GM21619 (cell line): Measurements from ENCODE around the gene FYB1.
A peak's percentile ranks its signal among the peaks of the same experiment; 100 is the strongest.
"Not testable (repeated sequence)": the region's sequence is repeated elsewhere in the genome, so short reads cannot be mapped to it uniquely, and the experiment has no call there.

ENCODE experiments used
- ATAC-seq: cut with Tn5 transposase; IDR thresholded peaks from one replicate; pipeline ENCODE4 v1.9.1; 2021; ENCODE audit not compliant: unreplicated experiment

Gene FYB1

DNA sequence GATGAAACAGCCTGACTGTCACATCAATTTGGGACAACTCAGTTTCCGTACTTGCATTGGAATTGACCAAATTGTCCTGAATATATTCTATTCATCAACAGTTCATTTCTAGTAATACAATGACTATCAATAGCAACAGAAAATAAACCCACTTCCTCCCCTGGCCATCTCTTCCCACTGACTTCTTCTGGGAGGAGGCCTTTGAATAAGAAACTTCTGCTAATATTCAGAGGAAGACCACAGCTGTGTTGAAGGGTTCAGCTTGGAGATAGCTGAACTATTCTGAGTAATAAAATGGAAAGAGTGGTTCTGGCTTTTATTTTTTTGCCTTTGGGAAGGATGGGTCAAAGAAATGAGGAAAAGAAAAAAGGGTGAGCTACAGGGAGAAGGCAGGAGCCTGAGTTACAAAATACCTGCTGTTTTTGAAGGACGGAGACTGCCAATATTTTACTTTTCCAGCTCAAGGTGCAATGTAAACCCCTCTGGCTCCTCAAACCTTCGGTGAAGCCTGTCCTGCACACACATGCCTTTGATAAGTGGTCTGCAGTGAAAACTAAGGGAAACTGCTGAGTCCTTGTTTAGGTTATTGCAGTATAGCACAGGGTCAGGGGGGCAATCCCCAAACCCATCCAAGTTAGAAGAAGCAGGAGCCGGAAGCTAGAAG, 29.9 kb downstream of the FYB1 start:
- ATAC-seq: no peak

DNA sequence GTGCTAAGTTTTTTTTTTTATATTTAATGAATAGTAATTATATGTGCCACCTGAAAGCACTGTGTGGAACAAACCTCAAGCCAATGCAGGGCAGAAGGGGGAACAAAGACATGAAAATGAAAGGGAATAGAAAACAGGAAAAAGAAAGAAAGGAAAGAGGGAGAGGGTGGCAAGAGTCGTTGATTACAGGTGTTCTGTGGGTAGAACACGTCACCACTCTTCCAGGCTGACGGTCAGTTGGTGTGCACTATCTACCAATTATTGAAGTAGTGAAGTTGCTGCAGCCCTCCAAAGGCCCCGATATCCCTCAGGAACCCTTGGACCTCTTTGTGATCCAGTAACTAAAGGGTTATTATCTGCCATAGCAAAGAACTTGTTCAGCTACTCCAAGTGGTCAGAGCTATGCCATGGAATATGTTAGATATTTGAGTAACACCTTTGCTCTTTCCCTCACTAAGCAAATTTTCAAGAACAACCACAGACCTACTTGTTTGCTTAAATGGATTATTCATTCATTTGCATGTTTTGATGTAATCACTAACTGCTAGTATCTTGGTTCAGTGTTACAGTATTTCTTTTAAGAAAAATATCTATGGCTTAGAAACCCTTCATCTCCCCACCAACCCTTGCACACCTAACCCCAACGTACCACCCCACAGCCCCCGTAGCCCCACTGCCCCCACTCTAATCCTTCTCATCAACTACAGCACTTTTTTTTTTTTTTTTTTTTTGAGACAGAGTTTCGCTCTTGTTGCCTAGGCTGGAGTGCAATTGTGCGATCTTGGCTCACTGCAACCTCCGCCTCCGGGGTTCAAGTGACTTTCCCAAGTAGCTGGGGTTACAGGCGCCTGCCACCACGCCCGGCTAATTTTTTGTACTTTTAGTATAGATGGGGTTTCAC, 31.3 kb downstream of the FYB1 start:
- ATAC-seq: peak; percentile 42

DNA sequence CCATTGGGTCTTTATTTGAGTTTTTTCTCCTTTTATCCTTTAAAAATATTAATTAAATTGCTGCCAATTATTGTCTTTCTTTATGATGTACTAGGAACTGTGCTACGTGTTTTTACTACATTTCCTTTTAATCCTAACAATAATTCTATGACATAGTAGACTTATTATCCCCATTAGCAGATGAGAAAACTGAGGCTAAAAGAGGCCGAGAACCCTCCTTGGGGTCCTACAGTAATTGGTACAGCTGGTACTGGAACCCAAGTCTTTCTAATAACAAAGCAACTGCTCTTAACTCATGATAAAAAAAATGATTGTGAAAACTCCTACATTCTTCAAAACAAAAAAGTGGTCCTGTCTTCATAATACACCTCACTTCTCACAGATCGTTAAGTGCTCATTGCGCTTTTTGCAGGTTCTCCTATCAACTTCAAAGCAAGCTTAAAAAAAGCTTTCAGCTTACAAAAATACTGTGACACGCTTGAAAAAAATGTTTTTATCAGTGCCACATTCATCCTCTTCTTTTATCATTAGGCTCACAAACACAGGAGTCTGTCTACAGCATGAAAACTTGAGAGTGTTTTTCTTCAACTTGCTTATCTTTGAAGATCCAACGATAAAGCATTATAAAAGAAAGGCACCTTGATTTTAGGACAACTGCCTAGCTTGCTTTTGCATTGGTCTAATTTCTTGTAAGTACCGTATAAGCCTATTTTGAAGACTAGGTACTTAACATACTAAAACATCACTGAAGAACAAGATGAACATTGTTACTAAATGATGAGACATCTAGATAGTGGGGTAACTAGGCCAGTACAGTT, 32.4 kb downstream of the FYB1 start:
- ATAC-seq: no peak

DNA sequence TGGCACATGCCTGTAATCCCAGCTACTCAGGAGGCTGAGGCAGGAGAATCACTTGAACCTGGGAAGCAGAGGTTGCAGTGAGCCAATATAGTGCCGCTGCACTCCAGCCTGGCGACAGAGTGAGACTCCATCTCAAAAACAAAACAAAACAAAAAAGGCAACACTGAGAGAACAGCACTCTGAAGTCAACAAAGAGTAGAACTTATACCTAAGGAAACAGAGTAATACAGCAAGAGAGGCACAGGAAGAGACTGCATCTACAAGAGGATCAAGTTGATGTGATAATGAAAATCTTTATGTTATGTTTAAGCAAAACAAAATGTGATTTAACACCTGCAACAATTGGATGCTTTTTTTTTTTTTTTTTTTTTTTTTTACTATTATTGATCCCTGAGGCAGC, 33.1 kb downstream of the FYB1 start:
- ATAC-seq: no peak

DNA sequence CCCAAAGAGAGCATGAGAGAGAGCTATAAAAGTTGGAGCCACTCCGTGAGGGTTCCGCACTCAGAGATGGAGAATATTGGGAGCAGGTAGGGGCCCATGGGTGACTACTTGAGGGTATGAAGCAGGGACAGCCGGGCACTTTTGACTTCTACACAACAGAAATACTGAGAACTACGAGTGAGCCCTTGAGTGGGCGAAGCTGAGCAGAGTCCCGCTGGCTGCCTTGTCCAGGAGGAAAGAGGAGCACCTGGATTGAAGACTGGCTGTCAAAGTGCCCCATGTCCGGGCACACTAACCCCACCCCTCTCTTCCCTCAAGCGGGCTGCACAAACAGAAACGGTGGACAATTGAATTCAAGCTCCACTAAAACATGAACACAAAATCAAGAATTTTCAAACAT, 33.6 kb downstream of the FYB1 start:
- no peak for ATAC-seq

DNA sequence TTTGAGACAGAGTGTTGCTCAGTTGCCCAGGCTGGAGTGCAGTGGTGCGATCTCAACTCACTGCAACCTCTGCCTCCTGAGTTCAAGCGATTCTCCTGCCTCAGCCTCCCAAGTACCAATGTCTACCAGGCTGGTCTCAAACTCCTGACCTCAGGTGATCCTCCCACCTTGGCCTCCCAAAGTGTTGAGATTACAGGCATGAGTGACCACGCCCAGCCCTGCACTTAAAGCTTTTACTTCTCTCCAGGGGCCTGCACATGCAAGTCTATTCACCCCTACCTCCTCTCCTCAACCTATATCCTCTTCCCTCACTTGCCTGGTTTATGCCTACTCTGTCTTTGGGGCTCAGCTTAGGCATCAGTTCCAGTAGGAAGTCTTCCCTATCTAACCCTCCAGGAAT, 39.8 kb downstream of the FYB1 start:
- ATAC-seq: not testable (repeated sequence)

DNA sequence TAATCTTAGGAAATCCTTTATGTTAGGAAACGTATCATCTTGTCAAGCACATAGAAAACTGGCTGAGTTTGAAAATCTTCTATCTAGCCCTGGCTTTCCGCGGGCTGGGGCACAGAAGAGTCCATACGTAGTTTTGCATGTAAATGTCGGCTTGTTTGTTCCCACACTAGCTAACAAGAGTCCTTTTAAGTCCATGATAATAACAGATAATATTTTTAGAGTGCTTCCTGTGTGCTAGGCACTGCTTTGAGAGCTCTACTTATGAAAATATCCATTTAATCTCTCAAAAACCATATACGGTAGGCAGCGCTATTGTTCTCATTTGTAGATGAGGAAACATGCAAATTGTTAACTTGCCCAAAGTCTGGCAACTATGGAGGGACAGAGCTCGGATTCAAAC, 40.5 kb downstream of the FYB1 start:
- ATAC-seq: no peak

DNA sequence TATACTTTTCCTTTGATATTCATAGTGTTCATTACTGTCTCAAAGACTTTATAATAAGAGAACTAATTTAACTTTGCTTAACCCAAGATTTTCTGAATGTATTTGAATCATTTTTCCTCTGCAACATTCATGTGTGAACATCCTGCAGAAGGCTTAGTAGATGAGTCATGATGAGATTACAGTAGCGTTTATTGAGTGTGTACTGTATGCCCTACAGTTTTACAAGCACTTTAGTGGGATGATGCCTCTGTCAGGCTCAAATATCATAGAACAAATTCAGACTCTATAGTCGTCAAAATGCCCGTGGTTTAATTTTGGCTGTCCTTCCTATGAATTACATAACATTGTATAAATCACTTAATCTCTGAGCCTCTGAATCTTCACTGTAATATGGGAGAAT, 41.2 kb downstream of the FYB1 start:
- ATAC-seq: no peak

DNA sequence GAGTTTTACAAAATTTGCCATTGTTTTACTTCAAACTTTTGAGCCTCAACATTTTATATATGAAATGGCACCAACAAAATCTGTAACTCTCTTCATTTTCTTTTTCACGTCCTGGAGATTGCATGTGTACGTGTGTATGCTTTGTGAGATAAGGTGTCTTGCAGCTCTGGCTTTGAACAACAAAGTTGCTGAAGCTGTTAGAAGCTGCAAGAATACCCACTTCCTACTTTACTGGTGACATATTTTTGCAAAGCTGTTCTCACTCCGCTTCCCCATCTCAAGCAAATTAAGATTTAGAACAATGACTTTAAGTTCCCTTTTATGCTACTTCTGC, 41.8 kb downstream of the FYB1 start:
- ATAC-seq: peak; percentile 65

DNA sequence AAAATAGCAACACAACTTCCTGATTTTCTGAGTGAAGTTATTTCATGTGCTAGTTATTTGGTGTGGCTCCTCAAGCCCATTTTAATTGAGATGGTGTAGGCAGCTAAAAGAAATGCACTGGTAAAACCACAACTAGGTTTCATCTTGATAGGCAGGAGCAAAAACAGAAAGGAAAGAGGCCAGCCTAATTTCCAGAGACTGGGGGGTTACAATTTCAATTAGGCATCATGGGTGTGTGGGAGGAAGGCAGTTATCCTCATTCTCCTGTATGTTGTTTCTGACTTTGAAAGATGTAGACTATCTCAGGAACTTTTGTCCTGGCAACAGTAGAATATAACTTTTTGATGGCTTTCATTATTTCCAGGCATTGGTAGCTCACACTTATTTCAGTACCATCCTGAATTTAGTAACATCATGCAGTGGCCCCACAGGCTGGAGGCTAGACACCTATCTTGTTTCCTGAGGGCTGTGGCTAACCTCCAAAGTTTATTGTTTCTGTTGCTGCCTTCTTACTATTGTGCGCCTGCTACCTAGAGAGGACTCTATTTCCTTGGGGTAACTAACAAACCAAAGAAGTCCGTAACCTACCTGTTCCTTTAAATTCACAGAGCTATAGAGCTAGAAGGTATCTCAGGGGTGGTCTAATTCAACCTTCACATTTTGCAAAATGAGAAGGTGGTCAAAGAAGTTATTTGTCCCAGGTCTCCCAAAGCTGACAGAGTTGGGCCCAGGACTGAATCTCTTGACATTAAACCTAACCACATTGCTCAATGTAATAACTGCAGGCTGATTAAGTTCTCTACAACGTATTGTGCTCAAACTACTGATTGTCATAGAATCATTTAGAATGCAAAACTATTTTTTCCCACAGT, 42.4 kb downstream of the FYB1 start:
- ATAC-seq: no peak

DNA sequence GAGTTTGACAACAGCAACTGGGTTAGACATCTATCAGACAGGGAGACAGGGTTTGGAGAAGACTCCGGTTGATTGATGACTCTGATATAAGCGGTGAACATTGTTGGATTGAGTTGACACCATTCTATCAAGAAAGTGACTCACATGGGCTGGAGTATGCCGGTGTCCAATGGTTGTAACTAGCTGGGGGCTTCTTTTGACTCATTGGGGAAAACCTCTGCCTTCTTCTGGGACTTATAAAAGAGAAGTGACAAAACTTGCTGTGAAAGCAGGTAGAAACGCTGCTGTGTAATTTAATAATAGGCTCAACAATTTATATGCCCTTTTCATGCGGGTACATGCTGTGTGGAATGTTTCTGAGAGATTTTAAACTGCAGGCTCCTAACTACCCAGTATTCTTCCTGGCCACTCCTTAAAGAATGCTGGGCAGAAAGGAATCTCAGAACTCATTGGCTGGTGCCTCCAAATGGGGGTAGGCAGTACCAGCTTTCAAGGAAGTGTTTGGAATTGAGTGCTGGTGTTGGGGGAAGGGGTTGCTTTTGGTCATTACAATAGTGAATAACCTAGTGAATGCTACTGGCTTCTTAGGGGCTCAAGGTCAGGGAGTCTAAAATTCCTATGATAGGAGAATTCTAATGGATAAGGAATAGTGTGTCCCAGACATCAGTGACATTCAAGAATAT, 43.9 kb downstream of the FYB1 start:
- no peak for ATAC-seq

DNA sequence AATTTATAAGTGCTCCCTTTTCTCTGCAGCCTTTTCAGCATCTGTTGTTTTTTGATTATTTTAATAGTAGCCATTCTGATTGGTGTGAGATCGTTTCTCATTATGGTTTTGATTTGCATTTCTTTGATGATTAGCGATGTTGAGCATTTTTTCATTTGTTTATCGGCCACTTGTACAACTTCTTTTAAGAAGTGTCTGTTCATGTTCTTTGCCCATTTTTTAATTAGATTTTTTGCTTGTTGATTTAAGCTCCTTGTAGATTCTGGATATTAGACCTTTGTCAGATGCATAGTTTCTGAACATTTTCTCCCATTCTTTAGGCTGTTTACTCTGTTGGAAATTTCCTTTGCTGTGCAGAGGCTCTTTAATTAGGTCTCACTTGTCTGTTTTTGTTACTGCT, 46.3 kb downstream of the FYB1 start:
- no peak for ATAC-seq

DNA sequence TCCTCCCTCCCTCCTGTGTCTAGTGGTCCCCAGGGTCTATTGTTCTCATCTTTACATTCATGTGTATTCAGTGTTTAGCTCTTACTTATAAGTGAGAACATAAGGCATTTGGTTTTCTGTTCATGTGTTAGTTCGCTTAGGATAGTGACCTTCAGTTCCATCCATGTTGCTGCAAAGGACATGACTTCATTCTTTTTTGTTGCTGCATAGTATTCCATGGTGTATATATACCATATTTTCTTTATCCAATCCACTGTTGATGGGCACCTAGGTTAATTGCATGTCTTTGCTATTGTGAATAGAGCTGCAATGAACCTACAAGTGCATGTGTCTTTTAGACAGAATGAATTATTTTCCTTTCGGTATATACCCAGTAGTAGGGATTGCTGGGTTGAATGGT, 46.8 kb downstream of the FYB1 start:
- no peak for ATAC-seq

DNA sequence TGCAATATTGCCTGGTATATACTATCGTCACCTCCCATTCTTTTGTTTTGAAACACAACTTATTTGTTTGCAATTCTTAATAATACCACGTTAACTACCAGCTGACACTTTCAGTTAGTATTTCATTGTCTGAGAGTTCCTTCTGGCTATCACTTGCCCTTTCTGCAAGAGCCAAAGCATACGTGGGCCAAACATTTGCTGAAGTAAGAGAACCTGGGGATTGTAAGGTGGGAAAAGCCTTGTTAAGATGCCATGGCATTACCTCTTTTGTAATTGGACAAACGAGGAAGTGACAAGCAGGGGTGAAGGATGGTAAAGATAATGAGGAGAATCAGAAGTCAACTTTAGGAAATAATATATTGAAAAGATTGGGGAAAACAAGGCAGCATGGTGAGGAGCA, 47.7 kb downstream of the FYB1 start:
- ATAC-seq: no peak

DNA sequence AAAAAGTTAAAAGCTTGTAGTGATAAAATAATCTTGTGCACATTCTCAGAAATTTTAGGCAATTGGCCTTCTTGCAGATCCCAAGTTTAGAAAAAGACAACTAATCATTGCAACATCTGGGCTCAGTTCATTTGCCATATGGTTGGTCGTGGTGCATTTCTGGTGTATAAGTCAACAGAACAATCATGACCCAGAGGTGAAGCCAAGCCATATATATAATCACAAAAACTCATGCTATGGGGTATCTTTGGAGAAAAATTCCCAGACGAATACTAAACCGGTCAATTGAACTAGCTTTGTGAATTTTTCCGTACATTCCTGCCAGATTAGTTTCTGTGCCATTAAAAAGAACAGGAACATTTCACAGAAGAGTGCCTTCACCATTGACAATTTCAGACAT, 50.3 kb downstream of the FYB1 start:
- no peak for ATAC-seq

DNA sequence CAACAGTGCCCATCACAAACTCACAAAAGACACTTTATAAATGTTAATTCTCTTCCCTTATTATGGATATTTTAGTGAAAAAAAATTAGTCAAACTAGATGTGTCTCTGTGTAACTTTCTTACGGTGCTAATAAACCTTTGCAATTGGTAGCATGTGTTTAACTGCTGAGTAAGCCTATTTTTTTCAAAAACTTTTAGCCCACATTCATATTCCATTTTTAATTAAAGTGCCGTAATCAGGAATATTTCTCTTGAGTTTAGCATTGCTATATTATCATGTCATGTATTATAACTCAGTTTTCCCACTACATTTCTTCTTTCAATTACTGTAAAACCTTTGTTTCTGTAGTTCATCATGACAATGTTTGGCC, 51.4 kb downstream of the FYB1 start:
- no peak for ATAC-seq

DNA sequence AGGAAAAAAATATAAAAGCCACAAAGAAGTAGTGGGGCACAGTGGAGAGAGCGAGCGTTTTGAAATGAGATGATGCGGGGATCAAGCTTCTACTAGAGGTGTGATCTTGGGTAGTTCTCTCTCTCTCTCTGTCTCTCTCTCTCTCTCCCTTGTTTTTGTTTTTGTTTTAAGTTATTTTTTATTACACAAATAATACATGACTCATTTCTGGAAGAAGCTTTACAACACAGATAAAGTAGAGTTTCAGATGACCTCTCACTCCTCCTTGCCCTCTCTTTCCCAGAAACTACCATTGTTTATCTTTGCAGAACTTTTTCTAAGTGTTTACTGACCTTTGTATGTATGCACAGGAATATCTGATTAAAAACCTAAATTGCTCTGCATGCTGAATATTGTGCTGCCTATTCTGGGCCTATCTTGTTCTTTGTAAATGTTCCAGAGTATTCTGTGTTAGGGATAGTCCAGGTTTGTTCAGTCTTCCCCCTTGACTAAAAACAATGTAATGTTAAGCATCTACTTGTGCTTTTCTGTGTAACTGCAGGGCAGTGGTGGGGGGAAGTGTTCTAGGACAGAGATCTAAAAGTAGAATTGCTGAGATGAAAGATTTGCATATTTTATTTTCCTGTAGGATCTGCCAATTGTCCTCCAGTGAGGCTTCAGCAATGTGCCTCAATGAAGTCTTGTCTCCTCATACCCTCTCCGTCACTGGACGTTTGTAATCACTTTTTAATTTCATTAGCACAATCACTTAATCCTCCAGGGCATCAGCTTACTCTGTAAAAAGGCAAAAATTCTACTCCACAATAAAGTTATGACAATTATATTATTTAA, 52.0 kb downstream of the FYB1 start:
- ATAC-seq: no peak

DNA sequence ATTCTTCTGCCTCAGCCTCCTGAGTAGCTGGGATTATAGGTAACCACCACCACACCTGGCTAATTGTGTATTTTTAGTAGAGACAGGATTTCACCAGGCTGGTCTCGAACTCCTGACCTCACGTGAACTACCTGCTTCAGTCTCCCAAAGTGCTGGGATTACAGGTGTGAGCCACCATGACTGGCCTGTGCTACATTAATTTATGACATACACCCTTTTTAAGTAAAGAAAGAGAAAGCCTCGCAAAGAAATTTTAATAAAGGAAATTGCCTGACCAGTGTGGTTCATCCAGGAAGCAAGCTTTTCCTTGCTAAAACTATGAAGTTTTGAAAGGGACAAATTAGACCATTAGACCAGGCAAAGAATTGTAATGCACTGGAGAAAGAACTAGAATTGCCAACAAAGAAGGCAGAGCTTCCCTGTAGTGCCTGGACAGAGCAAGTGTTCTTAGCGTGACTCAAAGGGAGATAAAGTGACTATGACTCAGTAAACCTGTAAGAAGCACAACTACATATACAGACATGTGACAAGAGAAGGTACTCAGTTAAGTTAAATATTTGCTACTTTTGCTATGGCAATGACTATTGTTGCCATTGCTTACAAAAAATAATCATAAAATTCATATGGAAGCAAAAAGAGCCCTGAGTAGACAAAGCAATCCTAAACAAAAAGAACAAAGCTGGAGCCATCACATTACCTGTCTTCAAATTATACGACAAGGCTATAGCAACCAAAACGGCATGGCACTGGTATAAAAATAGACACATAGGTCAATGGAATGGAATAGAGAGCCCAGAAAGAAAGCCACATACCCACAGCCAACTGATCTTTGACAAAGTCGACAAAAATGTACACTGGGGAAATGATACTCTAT, 54.6 kb downstream of the FYB1 start:
- ATAC-seq: peak; percentile 83

DNA sequence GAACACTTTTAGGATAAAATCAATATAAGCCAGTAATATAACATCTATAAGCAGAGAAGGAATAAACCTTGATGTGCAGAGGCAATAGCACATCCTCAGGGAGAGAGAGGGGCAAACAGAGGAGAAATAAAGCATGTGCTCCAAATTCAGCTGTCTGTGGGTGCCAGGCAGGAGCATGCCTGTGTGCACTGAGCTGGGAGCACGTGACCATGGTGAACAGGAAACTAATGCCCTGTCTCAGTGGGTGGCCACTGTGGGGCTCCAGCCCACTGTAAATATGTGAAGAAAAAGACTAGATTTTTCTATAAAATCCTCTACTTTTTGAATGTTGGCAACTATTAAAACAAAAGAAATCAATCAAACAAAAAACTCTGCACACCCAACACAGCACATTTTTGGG, 55.3 kb downstream of the FYB1 start:
- no peak for ATAC-seq
